Activated gamma-delta T cell treated with Interleukin-2 at 50 U/mL for 16 hours (primary cell): Measurements from ENCODE around the gene SNX33.
"Not testable (repeated sequence)": the region's sequence is repeated elsewhere in the genome, so short reads cannot be mapped to it uniquely, and the experiment has no call there.

Source experiments
- DNase-seq: peaks from one replicate; pipeline ENCODE4 v3.0.0-alpha.2; 2020

SNX33 gene

GRCh38 chr15:75703440-75704262, 55.9 kb downstream of the SNX33 start:
- not testable (repeated sequence) for DNase-seq

DNA sequence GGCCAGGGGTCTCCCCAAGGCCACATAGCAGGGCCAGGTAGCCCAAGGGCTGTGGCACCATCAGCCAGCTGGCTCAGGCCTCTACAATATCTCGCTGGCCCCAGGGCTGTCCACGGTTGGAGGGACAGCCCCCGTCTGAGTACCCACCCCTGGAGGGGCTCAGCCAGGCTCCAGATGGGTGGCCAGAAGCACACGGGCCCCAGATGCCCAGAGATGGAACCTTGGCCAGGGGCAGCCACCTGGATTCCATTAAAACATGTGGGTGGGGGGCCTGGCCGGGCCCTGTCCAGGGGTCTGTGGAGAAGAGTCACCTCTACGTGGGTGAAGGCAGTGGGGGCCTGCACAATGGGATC, 56.5 kb downstream of the SNX33 start:
- no peak for DNase-seq

GRCh38 chr15:75704618-75705017, 56.9 kb downstream of the SNX33 start:
- no peak for DNase-seq

- DNase-seq = not testable (repeated sequence)
These were observed 57.7 kb downstream of the SNX33 start for GRCh38 chr15:75705375-75705774.

GRCh38 chr15:75705854-75706681, 58.4 kb downstream of the SNX33 start:
- no peak for DNase-seq

- no peak for DNase-seq
These were observed 58.9 kb downstream of the SNX33 start for GRCh38 chr15:75706682-75706954.

GRCh38 chr15:75709458-75709857, 61.7 kb downstream of the SNX33 start:
- DNase-seq = not testable (repeated sequence)

DNA sequence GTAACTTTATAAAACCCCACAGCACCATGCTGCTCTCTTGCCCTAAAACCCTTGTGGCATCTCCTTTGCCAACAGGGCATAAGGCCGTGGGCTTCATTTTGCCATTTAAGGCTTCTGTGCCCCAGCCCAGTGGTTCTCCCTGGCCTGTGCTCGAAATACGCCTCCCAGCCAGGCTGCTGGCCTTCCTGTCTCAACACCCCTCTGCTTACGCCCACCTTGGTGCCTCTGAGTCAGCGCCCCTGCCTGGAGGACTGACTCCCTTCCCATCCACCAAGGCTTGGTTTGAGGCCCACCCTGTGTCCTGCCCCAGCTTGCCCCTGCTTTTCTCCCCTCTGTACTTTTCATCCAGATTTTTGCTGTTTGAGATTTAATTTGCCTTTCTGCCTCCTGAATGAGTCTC, 63.2 kb downstream of the SNX33 start:
- DNase-seq = not testable (repeated sequence)

DNA sequence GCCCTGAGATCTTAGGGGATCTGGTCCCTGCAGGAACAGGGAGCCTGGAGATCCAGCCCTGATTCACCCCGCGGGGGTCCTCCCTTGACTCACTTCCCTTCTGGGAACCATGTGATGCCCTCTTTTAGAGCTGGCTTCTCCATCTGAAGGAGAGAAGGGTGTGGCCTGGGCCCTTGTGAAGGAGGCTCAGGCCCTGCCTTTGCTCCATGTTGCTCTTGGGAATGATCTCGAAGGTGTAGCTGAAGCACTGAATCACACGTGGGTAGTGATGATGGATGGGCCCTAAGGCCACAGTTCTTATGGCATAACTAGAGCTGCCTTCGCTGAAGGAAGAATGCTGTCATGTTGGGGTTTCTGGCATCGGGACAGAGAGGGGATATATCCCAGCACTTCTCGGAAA, 63.8 kb downstream of the SNX33 start:
- DNase-seq = not testable (repeated sequence)
